ENCODE data around the gene GPR157.

- no peak for TF ChIP-seq CTCF (IDR thresholded peaks at IDR 0.05)
- no peak for TF ChIP-seq POLR2A (IDR thresholded peaks at IDR 0.05)
- TF ChIP-seq POLR2AphosphoS5 (IDR thresholded peaks at IDR 0.05) = no peak
Measured at GRCh38 chr1:9050803-9051202, 78.1 kb downstream of the GPR157 start.
